Activated T-helper 17 cell treated with anti-CD3 and anti-CD28 coated beads, Interleukin-2, amount 50 U/mL, for 72 hours (primary cell): ENCODE results near the gene MAN1C1. TPM values are rescaled to one million over a fixed set of nuclear protein-coding genes. Genes with fewer than 3 reads are reported as not detected.
A peak's percentile ranks its signal among the peaks of the same experiment; 100 is the strongest.

Source experiments
- ATAC-seq: fragments of 150-1000 bp; cut with Tn5 transposase; replicated peaks from 2 replicates; pipeline ENCODE4 v1.10.0; 2021; ENCODE audit warnings: mild to moderate bottlenecking, moderate library complexity
- H3K27ac Mint-ChIP-seq: one replicate; pipeline ENCODE4 v1.8.0; 2022; ENCODE audit warnings: mixed read lengths
- H3K27me3 Mint-ChIP-seq: one replicate; pipeline ENCODE4 v1.8.0; 2022; ENCODE audit warnings: mixed read lengths
- H3K36me3 Mint-ChIP-seq: one replicate; pipeline ENCODE4 v1.8.0; 2022; ENCODE audit warnings: low read depth, mild to moderate bottlenecking, mixed read lengths
- H3K4me1 Mint-ChIP-seq: one replicate; pipeline ENCODE4 v1.8.0; 2022; ENCODE audit warnings: mixed read lengths
- H3K4me3 Mint-ChIP-seq: one replicate; pipeline ENCODE4 v1.8.0; 2022; ENCODE audit warnings: mild to moderate bottlenecking, mixed read lengths
- H3K9me3 Mint-ChIP-seq: one replicate; pipeline ENCODE4 v1.8.0; 2022; ENCODE audit warnings: mixed read lengths
- total RNA-seq, 2 donors: library from RNA; stranded (reverse); gene quantifications; one replicate each; pipeline ENCODE4 v1.2.3, GENCODE V29; 2022

The MAN1C1 gene
- total RNA-seq, result 1 to 10 TPM; 6.2 to 7.7 TPM

DNA sequence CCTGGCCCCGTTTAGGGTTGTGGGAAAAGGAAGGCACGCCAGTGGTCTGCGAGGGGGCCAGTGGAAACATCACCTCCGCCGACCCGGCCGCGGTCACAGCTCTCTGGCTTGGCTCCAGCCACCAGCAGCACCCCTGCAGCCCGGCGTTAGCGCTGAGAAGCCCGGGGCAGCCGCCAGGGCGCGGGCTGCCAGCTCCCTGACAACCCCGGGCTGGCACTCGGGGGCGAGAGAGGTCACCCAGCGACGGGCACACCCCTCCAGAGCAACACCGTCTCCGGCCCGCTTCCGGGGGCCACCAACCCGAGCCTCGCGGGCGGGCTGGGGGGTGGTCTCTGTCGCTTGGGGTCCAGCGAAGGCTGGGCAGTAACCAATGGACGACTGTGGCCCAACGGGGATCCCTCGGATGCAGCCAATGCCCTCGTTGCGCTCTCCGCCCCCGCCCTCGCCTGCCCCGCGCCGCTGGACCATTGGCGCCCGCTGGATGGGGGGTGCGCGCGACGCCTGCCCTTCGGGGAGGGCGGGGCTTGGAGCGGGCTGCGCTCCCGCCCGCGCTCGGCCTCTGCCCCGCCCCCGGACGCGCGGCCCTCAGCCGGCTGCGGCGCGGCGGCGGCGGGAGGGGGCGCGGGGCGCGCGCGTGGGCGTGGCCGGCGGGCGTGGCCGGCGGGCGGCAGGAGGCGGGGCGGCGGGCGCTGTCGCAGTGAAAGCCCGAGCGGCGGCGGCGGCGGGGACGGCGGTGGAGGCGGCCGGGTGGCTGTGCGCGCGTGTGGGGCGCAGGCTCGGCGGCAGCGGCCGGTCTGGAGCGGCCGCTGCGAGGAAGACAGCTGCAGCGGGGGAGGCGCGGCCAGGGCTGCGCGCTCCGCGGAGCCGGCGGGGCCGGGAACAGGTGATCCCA is at the start of gene MAN1C1:
MAN1C1 (plus strand) TSS at position 697 of the 892 bp plus-strand sequence. CDS start 1,007 bp downstream, outside the sequence.
- H3K27me3 Mint-ChIP-seq, result peaks cover 15% of the 10 kb centered on the region
- H3K27ac Mint-ChIP-seq, result no peak within 1 kb of the TSS
- peak within 1 kb of the TSS; percentile 89 for H3K4me3 Mint-ChIP-seq
- peak; percentile 63 for ATAC-seq
- H3K36me3 Mint-ChIP-seq, result no peaks in the 10 kb centered on the region
- peaks cover 29% of the 10 kb centered on the region for H3K4me1 Mint-ChIP-seq
- H3K9me3 Mint-ChIP-seq, result no peaks in the 10 kb centered on the region

DNA sequence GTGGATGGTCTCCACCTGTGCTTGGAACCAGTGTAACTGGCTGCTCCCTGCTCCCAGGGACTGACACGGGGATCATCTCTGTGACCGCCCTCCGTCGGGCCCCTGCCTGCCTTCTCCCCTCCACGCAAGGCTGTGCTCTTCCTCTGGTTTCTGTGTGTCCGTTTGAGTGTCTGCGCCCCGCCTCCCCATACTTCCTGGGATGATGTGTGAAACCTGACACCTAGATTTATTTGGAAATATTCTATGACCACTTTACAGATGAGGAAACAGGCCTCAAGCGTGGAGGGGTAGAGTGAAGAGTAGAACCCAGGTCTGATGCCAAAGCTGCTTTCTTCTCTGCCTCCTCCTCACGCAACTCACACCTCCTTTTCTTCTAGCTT is 48.9 kb upstream of the MAN1C1 start:
- Mint-ChIP-seq H3K36me3 (peaks cover 16% of the 10 kb centered on the region), H3K4me3 (no peak overlapping the region), H3K27ac (peak overlapping the region; percentile 66), H3K27me3 (no peaks in the 10 kb centered on the region), H3K9me3 (no peaks in the 10 kb centered on the region), H3K4me1 (peaks cover 18% of the 10 kb centered on the region)
- ATAC-seq, result no peak

DNA sequence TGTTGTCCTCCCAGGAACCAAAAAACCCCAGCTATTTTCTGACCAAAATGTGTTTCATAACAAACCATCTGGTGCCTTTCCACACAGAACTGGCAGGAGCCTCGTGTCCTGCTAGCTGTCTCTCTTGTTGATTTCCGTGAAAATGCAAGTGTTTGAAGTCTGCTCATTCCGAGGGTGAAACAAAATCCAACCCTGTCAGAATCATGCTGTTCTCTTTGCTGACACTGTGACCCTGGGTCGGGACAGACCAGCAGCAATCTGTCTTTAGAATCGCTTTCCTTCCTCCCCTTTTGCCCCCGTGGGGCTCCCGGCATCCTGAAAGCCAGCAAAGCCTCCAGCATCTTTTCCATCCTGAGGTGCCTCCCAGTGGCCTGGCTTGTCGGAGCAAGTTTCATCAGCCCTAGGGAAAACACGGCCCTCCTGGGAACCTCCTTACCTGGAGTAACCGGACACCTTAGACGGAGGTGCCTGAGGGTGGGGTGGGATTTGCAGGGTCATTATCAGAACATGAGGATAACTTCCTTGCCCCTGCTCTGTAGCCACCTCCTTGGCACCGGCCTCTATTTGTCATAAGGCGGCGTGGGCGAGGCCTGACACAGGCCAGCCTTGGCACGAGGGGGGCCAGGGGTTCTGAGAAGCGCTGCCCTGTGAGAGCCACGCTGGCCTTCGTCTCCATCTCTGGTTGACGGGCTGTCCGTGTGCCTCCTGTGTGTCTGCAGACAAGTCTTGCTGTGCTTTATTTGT is 48.3 kb upstream of the MAN1C1 start:
- no peak for ATAC-seq
- H3K27me3 Mint-ChIP-seq, result no peaks in the 10 kb centered on the region
- H3K9me3 Mint-ChIP-seq, result no peaks in the 10 kb centered on the region
- H3K36me3 Mint-ChIP-seq, result peaks cover 16% of the 10 kb centered on the region
- no peak overlapping the region for H3K4me3 Mint-ChIP-seq
- peaks cover 13% of the 10 kb centered on the region for H3K4me1 Mint-ChIP-seq
- peak overlapping the region; percentile 66 for H3K27ac Mint-ChIP-seq

DNA sequence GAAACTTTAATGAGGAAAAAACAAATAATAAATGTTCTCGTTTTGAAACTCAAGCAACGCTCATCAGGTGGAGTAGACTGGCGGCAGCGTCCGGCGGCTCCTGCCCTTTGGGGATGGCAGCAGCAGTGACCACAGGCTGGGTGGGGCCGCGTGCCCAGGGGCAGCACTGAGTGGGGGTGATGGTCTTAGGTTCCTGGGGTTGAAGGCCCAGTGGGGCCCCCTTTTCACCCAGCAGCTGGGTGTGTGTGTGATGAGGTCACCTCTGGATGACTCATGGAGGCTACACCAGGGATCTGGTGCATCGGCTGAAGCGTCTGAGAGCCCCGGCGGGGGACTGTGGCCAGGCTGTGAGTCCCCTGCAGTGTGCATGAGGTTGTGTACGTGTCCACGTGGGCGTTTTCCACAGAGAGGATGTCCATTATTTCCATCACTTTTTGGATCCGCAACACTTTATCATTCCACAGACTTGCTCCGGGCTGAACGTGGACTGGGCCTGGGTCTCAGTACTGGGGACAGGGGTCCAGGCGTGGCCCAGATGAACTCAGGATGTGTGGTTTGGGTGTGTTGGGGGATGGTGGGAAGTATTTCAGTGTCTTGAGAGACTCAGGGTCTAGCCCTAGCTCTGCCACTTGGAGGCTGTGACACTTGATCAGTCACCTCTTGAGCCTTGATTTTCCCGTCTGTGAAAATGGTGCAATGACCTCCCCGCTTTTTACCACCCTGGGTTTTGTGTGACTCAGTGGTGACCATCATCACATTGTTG is 47.6 kb upstream of the MAN1C1 start:
- Mint-ChIP-seq H3K27ac (peak overlapping the region; percentile 66), H3K4me3 (no peak overlapping the region), H3K27me3 (no peaks in the 10 kb centered on the region)

DNA sequence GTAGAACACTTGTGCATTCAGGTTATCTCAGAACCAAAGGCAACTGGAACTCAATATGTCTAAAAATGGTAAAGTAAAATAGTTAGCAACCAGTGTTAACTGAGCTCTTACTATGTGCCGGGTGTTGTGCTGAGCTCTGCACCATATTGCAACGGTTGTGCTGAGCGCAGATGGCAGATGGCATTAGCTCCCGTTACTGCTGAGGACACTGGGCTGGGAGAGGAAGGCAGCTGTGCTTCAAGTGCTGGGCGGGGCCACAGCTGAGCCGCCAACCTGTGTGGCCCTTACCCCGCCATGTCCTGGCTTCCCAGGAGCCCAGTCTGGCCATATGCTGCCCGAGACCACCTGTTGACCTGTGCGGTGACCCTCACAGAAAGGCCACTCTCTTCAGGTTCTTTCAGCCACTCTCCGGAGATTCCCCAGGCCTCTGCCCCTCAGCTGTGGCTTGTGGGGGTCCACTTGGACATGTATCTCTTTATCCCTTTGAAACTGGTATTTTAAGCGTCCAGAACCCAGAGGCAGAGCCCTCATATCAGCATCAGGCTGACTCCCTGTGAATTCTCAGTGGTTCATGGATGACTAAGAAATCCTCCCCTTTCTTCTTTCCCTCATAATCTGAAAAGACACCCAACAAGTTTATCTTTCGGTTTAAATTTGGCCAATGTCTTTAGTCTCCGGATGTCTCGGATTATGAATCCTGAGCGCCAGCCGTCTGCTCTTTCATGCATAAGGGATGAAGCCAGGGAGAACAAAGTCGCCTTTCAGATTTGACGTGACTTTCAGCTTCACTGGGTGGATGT is 46.8 kb upstream of the MAN1C1 start:
- Mint-ChIP-seq H3K36me3 (peaks cover 16% of the 10 kb centered on the region), H3K4me3 (no peak overlapping the region), H3K27ac (no peak overlapping the region), H3K27me3 (no peaks in the 10 kb centered on the region), H3K9me3 (no peaks in the 10 kb centered on the region), H3K4me1 (peaks cover 13% of the 10 kb centered on the region)
- ATAC-seq, result no peak

More for the DNA sequence above, 47.6 kb upstream of the MAN1C1 start:
- peak; percentile 41 for ATAC-seq
- H3K9me3 Mint-ChIP-seq, result no peaks in the 10 kb centered on the region
- peaks cover 13% of the 10 kb centered on the region for H3K4me1 Mint-ChIP-seq
- H3K36me3 Mint-ChIP-seq, result peaks cover 16% of the 10 kb centered on the region

DNA sequence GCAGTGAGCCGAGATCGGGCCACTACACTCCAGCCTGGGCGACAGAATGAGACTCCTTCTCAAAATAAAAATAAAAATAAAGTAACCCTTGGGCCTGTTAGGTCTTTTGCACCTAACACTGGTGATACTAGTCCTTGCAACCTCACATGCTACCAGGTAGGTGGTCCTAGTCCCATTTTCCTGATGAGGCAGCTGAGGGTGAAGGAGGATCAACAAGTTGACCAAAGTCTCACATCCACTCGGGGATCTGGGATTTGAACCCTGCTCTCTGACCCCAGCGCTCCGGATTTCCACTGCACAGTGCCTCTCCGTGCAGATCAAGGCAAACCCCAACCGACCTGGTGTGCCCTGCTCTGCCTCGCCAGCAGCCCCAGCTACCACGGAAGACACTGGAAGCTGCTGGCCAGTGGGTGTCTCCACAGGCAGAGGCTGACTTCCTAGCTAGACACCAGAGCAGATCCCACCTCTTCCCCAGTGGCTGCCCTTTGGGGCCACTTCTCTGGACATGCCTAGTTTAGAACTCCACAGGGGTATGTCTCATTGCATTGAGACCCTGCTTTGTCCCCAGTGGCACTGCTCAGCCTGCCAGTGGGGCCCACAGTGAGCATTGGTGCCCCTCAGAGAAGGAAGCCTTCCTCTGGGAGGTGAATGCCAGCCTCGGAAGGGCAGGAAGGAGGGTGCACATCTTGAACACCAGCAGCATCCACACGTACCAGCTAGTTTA is 45.6 kb upstream of the MAN1C1 start:
- H3K27me3 Mint-ChIP-seq, result no peaks in the 10 kb centered on the region
- peaks cover 6% of the 10 kb centered on the region for H3K4me1 Mint-ChIP-seq
- no peak overlapping the region for H3K4me3 Mint-ChIP-seq
- ATAC-seq, result no peak
- no peak overlapping the region for H3K27ac Mint-ChIP-seq
- peaks cover 16% of the 10 kb centered on the region for H3K36me3 Mint-ChIP-seq
- H3K9me3 Mint-ChIP-seq, result no peaks in the 10 kb centered on the region

DNA sequence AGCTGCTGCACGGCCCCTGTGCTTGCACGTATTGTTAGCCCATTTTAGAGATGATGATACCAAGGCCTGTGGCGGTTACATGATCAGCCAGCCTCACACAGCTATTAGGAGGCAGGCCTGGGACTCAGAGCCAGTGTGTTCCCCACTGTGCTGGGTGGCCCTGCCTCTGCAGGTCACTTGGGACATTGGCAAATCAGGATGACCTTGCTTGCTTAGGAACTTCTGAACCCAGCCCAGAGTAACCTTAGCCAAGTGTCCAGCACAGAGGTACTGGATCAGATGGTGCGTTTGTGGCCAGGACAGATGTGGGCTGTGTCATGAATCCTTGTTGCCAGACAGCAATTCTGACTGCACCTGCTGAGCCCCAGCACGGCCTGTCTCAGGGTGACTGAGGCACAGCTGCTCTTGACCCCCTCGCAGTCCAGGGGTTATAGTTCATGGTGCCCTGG is 45.0 kb upstream of the MAN1C1 start:
- H3K4me1 Mint-ChIP-seq, result no peaks in the 10 kb centered on the region
- no peak for ATAC-seq
- no peaks in the 10 kb centered on the region for H3K9me3 Mint-ChIP-seq
- H3K36me3 Mint-ChIP-seq, result peaks cover 10% of the 10 kb centered on the region
- H3K27ac Mint-ChIP-seq, result no peak overlapping the region
- H3K4me3 Mint-ChIP-seq, result no peak overlapping the region
- H3K27me3 Mint-ChIP-seq, result no peaks in the 10 kb centered on the region

DNA sequence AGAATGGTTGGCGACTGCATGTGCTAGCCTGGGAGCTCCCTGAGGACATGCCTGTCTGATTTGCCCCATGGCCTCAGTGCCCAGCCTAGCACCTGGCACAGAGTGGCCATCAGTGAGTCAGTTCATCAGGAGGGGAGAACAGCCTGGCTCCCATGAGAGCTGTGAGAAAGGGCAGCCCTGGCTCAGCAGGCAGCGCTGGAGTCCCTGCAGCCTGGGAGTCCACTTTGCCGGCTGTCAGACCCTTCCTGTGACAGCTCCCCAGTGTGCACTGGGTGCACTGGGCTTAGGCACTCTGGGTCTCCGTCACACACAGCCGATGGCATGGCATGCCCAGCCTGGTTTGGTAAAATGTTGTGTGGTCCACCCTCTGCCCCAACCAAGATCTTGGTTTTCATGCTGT is 44.5 kb upstream of the MAN1C1 start:
- no peak overlapping the region for H3K4me3 Mint-ChIP-seq

DNA sequence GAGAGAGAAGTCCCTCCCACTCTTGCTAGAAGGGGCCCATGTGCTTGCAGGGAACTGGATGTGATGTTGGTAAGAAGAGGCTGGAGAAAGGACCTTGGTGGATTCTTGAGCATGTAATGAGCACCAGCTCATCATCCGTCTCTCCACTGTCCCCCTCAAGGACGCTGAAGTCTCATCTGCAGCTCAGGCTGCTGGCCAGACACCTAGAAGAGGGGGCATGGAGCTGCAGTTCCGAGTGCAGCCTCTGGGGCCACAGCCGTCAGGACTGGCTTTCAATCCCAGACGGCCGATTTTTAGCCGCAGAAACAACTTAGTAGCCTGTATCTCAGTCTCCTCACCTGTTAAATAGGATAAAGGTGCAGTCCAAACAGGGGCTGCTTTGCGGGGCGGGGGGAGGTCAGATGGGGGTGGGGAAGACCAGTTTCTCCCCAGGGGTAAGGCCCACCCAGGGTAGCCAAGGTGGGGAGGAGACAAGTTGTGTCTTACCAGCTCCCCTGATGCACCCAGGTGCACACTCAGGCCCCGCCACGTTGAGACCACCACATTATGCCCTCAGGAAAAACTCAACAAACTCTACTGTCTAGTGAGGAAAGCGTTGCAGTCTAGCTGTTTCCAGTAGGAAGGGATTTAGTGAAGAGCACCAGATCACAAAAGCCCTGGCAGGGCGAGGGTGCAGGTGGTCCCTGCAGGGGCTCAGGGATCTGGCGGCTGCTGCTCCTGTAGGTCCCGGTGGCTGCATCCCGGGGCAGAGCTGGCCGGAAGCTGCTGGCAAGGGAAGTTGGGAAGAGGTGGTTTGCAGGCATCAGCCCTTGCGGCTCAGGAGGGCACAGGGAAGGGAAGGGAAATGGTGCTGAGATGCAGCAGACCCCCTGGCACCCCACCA is 43.6 kb upstream of the MAN1C1 start:
- Mint-ChIP-seq H3K4me1 (no peaks in the 10 kb centered on the region), H3K4me3 (no peak overlapping the region), H3K36me3 (peaks cover 5% of the 10 kb centered on the region), H3K9me3 (no peaks in the 10 kb centered on the region), H3K27me3 (no peaks in the 10 kb centered on the region), H3K27ac (no peak overlapping the region)
- peak; percentile 56 for ATAC-seq

More for the DNA sequence above, 44.5 kb upstream of the MAN1C1 start:
- H3K9me3 Mint-ChIP-seq, result no peaks in the 10 kb centered on the region
- H3K4me1 Mint-ChIP-seq, result no peaks in the 10 kb centered on the region
- H3K27ac Mint-ChIP-seq, result no peak overlapping the region
- peaks cover 8% of the 10 kb centered on the region for H3K36me3 Mint-ChIP-seq
- no peak for ATAC-seq
- H3K27me3 Mint-ChIP-seq, result no peaks in the 10 kb centered on the region

DNA sequence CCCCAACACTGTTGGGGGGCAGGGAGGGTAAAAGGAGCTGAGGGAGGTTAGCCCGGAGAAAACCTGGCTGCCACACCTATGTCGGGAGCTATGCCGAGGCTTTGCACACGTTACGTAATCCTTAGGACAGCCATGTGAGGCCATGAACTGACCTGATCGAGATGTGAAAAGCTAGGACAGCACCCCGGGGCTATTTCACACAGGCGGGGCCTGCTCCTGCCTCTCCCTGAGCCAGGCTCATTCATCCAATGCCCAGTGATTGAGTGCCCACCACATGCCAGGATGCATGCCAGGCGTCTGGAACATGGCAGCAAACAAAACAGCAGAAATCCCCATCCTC is 43.0 kb upstream of the MAN1C1 start:
- no peaks in the 10 kb centered on the region for H3K27me3 Mint-ChIP-seq
- no peaks in the 10 kb centered on the region for H3K4me1 Mint-ChIP-seq
- no peaks in the 10 kb centered on the region for H3K36me3 Mint-ChIP-seq
- ATAC-seq, result no peak
- no peak overlapping the region for H3K27ac Mint-ChIP-seq
- H3K9me3 Mint-ChIP-seq, result no peaks in the 10 kb centered on the region
- H3K4me3 Mint-ChIP-seq, result no peak overlapping the region

DNA sequence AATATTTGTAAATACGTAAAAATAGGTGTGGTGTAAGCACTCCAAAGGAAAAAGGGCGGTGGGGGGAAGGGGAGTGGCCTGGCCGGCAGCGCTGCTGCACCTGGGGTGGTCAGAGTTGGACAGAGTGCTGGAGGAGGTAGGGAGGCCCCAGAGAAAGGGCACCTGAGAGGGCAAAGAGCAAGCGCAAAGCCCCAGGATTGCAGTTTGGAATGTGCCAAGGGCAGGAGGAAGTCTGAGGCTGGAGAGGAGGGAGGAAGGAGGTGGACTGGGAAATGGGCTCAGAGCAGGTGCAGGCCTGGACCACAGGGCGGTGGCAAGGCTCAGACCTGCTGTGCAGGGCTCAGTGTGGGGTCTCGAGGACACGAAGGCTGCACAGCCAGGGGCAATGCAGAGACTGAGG is 42.6 kb upstream of the MAN1C1 start:
- Mint-ChIP-seq H3K27ac (no peak overlapping the region), H3K9me3 (no peaks in the 10 kb centered on the region), H3K4me3 (no peak overlapping the region), H3K4me1 (no peaks in the 10 kb centered on the region), H3K36me3 (no peaks in the 10 kb centered on the region), H3K27me3 (no peaks in the 10 kb centered on the region)
- no peak for ATAC-seq

DNA sequence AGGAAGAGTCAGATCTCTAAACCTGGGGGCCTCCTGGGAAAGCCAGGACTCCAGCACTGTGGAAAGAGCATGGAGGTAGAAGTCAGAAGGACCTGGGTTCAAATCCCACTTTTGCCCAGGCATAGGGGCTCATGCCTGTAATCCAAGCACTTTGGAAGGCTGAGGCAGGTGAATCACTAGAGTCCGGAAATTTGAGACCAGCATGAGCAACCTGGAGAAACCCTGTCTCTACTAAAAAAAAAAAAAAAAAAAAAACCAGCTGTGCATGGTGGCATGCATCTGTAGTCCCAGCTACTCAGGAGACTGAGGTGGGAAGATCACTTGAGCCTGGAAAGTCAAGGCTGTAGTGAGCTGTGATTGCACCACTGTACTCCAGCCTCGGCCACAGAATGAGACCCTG is 41.4 kb upstream of the MAN1C1 start:
- no peak overlapping the region for H3K27ac Mint-ChIP-seq
- H3K36me3 Mint-ChIP-seq, result no peaks in the 10 kb centered on the region
- H3K4me3 Mint-ChIP-seq, result no peak overlapping the region
- no peaks in the 10 kb centered on the region for H3K27me3 Mint-ChIP-seq
- ATAC-seq, result no peak
- no peaks in the 10 kb centered on the region for H3K9me3 Mint-ChIP-seq
- no peaks in the 10 kb centered on the region for H3K4me1 Mint-ChIP-seq
